ENCODE measurements around the gene KCNJ6. TPM values are rescaled to one million over a fixed set of nuclear protein-coding genes. Genes with fewer than 3 reads are reported as not detected.

KCNJ6 gene
- total RNA-seq, 1 donor = 0.36 TPM

DNA sequence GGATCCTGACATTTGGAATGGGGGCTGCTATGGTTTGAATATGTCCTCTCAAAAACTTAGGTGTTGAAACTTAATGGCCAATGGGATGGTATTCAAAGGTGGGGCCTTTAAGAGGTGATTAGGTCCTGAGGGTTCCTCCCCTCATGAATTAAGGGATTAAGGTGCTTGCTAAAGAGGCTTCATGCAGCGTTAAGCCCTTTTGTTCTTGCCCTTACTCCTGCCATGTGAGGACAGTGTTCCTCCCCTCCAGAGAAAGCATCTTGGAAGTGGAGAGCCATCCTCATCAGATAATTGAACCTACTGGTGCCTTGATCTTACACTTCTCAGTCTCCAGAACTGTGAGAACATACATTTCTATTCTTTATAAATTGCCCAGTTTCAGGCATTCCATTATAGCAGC, 146.6 kb downstream of the KCNJ6 start:
- Histone ChIP-seq H2AFZ (ENCODE audit: low read length) (no peak overlapping the region), H3K79me2 (ENCODE audit: insufficient read depth, low read length) (no peaks in the 10 kb centered on the region), H3K9me3 (ENCODE audit: low read depth, low read length) (no peaks in the 10 kb centered on the region), H3K36me3 (ENCODE audit: insufficient read depth, low read length) (no peaks in the 10 kb centered on the region), H3K4me1 (ENCODE audit: insufficient read depth, low read length) (no peaks in the 10 kb centered on the region), H4K20me1 (ENCODE audit: insufficient read depth, low read length) (no peaks in the 10 kb centered on the region), H3K27me3 (ENCODE audit: insufficient read depth, low read length) (peaks cover 5% of the 10 kb centered on the region), H3K4me3 (ENCODE audit: insufficient read depth, low read length) (no peak overlapping the region), H3K27ac (ENCODE audit: low read depth, low read length) (no peak overlapping the region), H3K4me2 (ENCODE audit: insufficient read depth, low read length) (no peak overlapping the region)
- DNase-seq (ENCODE audit: insufficient read length, low spot score, missing footprints) = no peak
- TF ChIP-seq, protein P1, sequence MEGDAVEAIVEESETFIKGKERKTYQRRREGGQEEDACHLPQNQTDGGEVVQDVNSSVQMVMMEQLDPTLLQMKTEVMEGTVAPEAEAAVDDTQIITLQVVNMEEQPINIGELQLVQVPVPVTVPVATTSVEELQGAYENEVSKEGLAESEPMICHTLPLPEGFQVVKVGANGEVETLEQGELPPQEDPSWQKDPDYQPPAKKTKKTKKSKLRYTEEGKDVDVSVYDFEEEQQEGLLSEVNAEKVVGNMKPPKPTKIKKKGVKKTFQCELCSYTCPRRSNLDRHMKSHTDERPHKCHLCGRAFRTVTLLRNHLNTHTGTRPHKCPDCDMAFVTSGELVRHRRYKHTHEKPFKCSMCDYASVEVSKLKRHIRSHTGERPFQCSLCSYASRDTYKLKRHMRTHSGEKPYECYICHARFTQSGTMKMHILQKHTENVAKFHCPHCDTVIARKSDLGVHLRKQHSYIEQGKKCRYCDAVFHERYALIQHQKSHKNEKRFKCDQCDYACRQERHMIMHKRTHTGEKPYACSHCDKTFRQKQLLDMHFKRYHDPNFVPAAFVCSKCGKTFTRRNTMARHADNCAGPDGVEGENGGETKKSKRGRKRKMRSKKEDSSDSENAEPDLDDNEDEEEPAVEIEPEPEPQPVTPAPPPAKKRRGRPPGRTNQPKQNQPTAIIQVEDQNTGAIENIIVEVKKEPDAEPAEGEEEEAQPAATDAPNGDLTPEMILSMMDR (IDR thresholded peaks at IDR 0.05; ENCODE audit: extremely low read depth, low read depth, low read length) = no peak

- H3K27ac ChIP-seq (ENCODE audit: low read depth, low read length) = no peak overlapping the region
- H3K4me2 ChIP-seq (ENCODE audit: insufficient read depth, low read length) = peak overlapping the region; percentile 6
- H3K36me3 ChIP-seq (ENCODE audit: insufficient read depth, low read length) = no peaks in the 10 kb centered on the region
- peaks cover 3% of the 10 kb centered on the region for H3K4me1 ChIP-seq (ENCODE audit: insufficient read depth, low read length)
- DNase-seq (ENCODE audit: insufficient read length, low spot score, missing footprints) = peak; percentile 65
- H4K20me1 ChIP-seq (ENCODE audit: insufficient read depth, low read length) = no peaks in the 10 kb centered on the region
- no peaks in the 10 kb centered on the region for H3K9me3 ChIP-seq (ENCODE audit: low read depth, low read length)
- peak overlapping the region; percentile 4 for H2AFZ ChIP-seq (ENCODE audit: low read length)
- no peak overlapping the region for H3K4me3 ChIP-seq (ENCODE audit: insufficient read depth, low read length)
- H3K27me3 ChIP-seq (ENCODE audit: insufficient read depth, low read length) = peaks cover 2% of the 10 kb centered on the region
- TF ChIP-seq, protein P1 (IDR thresholded peaks at IDR 0.05; ENCODE audit: extremely low read depth, low read depth, low read length) = no peak
- H3K79me2 ChIP-seq (ENCODE audit: insufficient read depth, low read length) = no peaks in the 10 kb centered on the region
Measured at GRCh38 chr21:37767984-37768383, 148.3 kb downstream of the KCNJ6 start.

DNA sequence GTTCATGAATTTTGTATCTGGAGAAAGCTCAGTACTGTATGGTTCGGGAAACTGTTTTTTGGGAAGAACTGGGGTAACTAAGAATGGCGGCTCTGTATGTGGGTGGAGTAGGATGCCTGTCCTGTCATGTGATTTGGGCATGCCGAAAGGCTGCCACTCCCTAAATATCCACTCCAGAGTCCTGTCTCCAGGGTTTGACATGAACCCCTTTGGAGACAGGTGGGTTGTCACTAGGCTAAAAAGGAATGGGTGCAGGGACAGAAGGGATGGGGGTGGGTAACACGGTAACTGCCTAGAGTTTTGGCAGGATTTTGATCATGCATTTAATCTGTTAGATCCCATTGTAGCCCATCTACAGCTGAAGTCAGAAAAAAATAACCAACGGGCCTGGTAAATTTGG, 150.1 kb downstream of the KCNJ6 start:
- Histone ChIP-seq H3K4me3 (ENCODE audit: insufficient read depth, low read length) (no peak overlapping the region), H4K20me1 (ENCODE audit: insufficient read depth, low read length) (no peaks in the 10 kb centered on the region), H3K79me2 (ENCODE audit: insufficient read depth, low read length) (no peaks in the 10 kb centered on the region), H3K4me1 (ENCODE audit: insufficient read depth, low read length) (peaks cover 3% of the 10 kb centered on the region), H3K27me3 (ENCODE audit: insufficient read depth, low read length) (peaks cover 2% of the 10 kb centered on the region), H2AFZ (ENCODE audit: low read length) (no peak overlapping the region), H3K36me3 (ENCODE audit: insufficient read depth, low read length) (no peaks in the 10 kb centered on the region), H3K4me2 (ENCODE audit: insufficient read depth, low read length) (no peak overlapping the region), H3K9me3 (ENCODE audit: low read depth, low read length) (no peaks in the 10 kb centered on the region), H3K27ac (ENCODE audit: low read depth, low read length) (no peak overlapping the region)
- DNase-seq (ENCODE audit: insufficient read length, low spot score, missing footprints) = no peak
- TF ChIP-seq, protein P1 (IDR thresholded peaks at IDR 0.05; ENCODE audit: extremely low read depth, low read depth, low read length) = no peak

DNA sequence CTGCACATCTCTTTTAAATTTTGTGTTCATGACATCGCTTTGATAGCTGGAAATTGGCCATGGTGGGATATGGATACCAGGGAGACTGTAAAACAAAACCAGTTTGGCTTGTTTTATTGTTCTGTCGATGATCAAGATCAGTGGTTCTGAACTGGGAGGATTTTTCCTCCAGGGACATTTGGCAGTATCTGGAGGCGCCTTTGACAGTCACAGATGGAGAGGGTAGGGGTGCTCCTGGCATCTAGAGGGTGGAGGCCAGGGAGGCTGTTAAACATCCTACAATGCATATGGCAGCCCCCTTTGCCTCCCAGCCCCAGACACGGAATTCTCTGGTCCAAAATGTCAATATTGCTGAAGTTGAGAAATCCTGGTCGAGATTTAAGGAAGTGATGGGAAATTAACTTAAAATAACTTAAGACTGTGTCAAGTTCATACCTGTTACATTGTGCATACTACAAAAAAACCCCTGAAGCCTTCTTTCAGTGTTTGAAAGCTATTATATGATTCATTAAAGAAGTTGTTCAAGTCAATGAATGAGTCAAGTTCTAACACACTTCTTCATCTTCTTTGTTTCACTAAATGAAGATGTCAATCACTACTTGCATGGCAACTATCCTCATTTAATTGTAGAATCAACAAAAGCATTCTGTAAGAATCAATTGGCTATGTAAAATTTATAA, 150.9 kb downstream of the KCNJ6 start:
- Histone ChIP-seq H3K79me2 (ENCODE audit: insufficient read depth, low read length) (no peaks in the 10 kb centered on the region), H3K27ac (ENCODE audit: low read depth, low read length) (no peak overlapping the region), H3K9me3 (ENCODE audit: low read depth, low read length) (no peaks in the 10 kb centered on the region), H3K4me3 (ENCODE audit: insufficient read depth, low read length) (no peak overlapping the region), H3K36me3 (ENCODE audit: insufficient read depth, low read length) (no peaks in the 10 kb centered on the region), H3K4me1 (ENCODE audit: insufficient read depth, low read length) (peaks cover 3% of the 10 kb centered on the region), H3K4me2 (ENCODE audit: insufficient read depth, low read length) (no peak overlapping the region), H4K20me1 (ENCODE audit: insufficient read depth, low read length) (no peaks in the 10 kb centered on the region), H3K27me3 (ENCODE audit: insufficient read depth, low read length) (peaks cover 2% of the 10 kb centered on the region), H2AFZ (ENCODE audit: low read length) (no peak overlapping the region)
- TF ChIP-seq, protein P1 (IDR thresholded peaks at IDR 0.05; ENCODE audit: extremely low read depth, low read depth, low read length) = no peak
- no peak for DNase-seq (ENCODE audit: insufficient read length, low spot score, missing footprints)
